Hematopoietic multipotent progenitor cell (in vitro differentiated cells): Measurements from ENCODE around the gene SDK1. TPM values are rescaled to one million over a fixed set of nuclear protein-coding genes. Genes with fewer than 3 reads are reported as not detected.

ENCODE experiments used
- DNase-seq, 3 donors: peaks; one replicate each; pipeline ENCODE4 v3.0.0-alpha.2; 2011 to 2015; ENCODE audit warnings: low read depth in 2 of 3, low spot score in 2 of 3
- total RNA-seq: library from RNA; depleted of rRNA; stranded (reverse); fragments of >200 nt; gene quantifications from one replicate; pipeline ENCODE4 v1.2.3, GENCODE V29; 2012

SDK1 gene
- total RNA-seq, 1 donor: 0.81 TPM

- no peak for DNase-seq
Measured at GRCh38 chr7:3282457-3282856, 18.6 kb upstream of the SDK1 start.

DNA sequence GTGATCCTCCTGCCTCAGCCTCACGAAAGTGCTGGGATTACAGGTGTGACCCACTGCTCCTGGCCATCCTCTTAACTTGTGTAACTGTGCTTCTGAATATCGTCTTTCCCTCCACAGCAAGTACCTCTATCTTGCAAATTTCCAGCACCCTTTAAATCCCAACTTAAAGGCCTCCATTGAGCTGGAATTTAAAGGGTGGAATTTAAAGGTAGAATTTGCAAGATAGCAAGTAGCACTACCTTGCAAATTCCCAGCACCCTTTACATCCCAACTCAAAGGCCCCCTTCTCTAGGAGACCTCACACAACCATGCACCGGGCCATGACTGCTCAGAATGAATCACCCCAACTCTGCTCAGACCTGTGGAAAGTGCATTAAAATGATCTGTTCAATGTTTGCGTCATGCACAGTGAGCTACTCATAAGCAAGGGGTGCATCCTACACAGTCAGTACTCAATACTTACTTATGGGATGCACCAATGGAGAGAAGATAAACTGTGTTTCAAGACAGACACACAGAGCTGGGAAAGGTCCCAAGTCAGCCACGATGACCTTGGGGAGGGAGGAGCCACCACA, 17.8 kb upstream of the SDK1 start:
- DNase-seq: no peak

DNA sequence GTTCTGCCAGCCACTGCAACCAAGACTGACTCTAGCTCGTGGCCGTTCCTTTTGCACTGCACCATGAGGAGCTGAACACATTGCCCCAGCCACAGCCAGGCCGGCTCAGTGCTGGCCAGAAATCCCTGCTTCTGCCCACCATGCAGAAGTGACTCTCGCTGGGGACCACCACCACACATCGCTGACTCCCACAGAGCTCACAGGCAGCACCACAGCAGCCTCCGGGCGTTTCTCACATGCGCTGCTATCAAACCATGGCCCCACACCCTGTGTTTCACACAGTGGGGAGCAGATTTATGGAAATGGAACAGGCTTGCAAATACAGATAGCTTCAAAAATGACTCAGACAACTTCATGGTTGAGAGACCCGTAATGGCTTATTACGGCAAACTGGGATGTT, 15.4 kb upstream of the SDK1 start:
- no peak for DNase-seq

DNA sequence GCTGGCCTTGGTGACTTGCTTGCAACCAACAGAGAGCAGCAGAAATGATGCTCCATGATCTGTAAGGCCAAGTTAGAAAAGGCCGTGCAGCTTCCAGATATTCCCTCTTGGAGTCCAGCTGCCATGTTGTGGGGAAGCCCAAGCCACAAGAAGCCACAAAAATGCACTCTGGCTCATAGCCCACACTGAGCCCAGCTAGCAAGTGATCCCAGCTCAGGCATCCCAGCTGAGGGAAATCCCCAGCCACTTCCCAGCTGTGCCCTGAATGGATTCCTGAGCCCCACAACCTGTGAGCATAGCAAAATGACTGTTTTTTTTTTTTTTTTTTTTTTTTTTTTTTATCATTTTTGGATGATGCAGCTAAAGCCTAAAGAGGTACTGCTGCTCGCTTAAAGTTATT, 11.1 kb upstream of the SDK1 start:
- no peak for DNase-seq

DNA sequence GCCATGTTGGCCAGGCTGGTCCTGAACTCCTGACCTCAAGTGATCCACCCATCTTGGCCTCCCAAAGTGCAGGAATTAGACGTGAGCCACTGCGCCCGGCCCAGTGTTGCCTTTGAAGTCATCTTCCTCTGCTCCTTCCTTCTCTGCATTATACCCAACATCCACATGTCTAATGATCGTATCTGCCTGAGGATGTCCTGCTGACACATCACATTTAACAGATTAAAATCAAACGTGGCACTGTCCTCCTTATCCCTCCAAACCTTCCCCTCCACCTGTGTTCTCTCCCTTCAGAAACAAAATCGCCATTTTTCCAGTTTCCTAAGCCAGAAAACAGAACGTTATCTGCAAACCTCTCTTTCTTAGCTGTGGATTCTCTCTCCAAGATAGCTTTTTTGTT, 8.4 kb upstream of the SDK1 start:
- DNase-seq: no peak

GRCh38 chr7:3294432-3295100, 6.5 kb upstream of the SDK1 start:
- DNase-seq: no peak

GRCh38 chr7:3297105-3297819, 3.8 kb upstream of the SDK1 start:
- no peak for DNase-seq

GRCh38 chr7:3300221-3300650, 816 bp upstream of the SDK1 start:
- DNase-seq: peak in 2 of 3 donors; percentile 8 to 22

- no peak for DNase-seq
Measured at GRCh38 chr7:3301449-3301731, 338 bp downstream of the SDK1 start.

DNA sequence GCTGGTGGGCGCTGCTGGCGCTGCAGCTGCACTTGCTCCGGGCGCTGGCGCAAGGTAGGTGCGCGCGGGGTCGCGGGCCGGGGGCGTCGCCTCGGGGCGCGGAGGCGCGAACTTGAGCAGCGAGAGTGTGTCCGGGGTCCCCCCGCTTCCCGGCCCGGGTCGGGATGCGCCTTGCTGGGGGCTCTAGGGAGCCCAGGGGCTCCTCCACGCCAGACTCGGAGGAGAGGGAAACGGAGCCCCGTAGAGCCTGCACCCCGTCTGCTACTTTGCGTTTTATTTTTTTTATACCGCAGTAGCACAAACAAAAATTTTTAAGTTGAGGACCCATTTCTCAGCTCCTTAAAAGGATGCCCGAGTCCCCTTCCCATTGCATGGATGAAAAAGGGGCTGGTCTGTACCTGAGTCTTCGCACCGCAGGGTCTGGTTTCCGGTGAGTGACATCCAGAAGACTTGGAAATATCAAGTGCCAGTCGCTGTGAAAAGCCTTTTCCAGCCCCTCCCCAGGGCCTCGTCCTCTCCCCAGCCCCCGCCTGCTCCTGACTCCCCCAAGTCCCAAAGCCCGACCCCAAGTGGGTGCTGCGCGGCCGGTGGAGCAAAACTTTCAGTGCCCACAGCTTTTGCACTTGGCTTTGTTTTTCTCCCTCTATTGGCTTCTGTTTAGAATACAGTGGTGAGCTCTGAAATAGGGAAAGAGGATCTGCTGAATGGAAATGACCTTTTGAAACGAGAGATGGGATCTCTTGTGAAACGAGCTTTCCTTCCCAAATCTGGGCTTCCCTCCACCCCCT, 973 bp downstream of the SDK1 start:
- peak in 2 of 3 donors; percentile 31 to 56 for DNase-seq

DNA sequence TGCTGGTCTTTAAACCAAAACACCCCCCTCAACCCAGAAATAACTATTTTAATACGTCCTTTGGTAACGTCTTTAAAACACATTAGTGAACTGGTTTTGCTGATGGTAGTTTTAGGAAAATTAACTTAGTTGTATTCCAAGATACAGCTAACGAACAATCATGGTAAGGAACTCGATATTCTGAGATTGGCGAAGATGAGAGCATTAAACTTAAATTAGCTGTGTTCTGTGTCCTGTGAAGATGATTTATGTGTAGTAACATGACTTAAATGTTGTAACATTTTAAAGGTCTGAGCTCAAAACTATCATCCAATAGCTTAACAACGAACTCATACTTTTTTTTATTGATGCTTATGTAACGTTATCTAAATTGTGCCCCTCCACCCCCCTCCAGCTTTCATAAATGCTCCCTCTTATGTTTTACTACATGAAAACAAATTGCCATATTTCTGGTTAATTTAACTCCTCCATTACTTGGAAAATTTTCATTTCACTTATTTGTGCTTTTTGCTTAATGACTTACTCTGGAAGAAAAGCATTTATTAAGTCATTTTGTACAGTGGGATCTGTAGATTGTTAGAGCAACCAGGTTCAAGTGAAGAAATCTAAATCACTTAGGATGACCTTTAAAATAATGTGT, 1.7 kb downstream of the SDK1 start:
- no peak for DNase-seq

DNA sequence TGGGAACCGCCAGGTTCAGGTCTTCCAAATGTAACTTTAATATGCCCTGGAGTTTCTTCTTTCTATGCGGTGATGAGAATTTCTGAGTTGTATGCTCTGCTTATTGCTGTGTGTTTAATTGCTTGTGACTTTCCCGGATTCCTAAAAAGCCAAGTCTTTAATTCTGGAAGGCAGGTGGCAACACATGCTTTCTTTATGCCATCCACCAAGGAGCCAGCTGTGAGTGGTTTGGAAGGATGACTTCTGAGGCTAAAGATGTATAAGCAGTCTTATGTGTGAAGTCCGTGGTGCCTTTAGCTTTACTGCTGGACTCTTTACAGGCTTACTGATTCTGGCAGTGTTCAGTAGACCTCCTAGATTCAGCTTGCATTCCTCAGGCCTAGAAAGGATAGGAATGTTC, 3.1 kb downstream of the SDK1 start:
- no peak for DNase-seq

DNA sequence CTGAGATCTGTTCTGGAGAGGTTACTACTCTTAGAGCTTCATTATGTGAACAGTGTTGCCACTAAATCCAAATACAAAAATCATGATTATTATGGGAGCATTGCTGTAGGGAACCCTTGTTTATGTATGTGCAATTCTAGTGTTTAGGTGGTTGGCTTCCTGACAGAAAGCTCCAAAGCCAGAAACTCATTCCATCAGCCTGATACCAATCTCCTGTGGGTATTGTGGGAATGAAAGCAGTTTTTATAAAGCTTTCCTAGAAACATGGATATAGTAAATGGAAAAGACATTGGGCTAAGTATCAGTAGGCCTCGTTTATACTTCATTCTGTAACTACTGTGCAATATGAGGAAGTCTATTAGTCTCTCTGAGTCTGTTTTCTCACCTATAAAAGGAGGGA, 6.4 kb downstream of the SDK1 start:
- no peak for DNase-seq

DNA sequence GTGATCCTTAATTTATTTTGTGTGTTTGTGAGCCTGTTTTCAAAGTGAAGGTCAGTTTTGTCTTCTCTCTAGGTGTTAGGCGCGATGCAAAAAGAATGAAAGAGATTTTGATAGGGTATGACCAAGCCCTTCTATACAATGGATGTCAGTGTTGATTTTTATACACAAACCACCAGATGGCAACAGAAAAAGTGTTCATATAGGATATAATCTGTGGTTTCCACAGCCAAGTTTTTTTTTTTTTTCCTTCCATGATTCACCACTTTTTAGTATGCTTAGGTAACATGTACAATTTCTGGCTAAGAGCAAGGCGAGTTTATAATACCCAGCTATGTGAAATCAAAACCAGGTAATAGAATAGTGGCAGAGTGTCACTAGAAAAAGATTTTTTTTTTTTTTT, 8.1 kb downstream of the SDK1 start:
- peak in 2 of 3 donors; percentile 24 to 63 for DNase-seq

- no peak for DNase-seq
Measured at GRCh38 chr7:3309956-3310355, 8.9 kb downstream of the SDK1 start.

DNA sequence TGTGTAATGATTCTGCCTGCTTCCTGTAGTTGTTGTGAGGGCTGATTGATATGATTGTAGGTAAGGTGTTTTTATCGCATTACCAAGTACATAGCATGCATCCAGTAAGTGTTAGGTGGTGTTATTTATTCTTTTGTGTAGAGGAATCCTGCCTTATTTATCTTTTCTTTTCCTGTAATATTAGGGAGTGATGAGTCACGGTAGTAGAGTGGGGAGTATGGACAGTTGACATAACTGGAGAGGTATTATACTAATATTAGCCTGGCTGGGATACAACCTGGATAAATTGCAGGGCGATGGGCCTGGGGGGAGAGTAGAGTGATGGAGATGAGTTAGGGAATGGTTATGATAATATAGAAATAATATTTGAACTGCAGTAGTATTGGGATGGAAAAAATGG, 9.8 kb downstream of the SDK1 start:
- DNase-seq: no peak

DNA sequence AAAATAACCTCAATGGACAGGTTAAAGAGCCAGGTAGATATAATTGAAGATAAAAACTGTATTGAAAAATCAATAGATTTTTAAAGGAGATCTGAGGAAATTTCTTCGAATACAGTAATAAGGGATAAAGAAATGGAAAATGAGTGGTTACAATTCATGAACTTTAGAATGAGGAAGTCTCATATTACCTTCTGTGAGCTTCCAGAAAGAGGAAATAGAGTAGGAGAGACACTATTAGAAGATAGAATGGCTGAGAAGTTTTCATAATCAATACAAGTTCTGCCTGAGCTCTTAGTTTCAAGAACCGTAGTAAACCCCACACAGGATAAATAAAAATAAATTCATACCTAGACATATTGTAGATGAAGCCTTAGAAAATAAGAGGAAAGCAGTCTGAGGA, 11.5 kb downstream of the SDK1 start:
- peak in 1 of 3 donors; percentile 9 for DNase-seq

GRCh38 chr7:3318874-3319273, 17.8 kb downstream of the SDK1 start:
- DNase-seq: no peak

GRCh38 chr7:3321206-3321605, 20.2 kb downstream of the SDK1 start:
- DNase-seq: no peak

DNA sequence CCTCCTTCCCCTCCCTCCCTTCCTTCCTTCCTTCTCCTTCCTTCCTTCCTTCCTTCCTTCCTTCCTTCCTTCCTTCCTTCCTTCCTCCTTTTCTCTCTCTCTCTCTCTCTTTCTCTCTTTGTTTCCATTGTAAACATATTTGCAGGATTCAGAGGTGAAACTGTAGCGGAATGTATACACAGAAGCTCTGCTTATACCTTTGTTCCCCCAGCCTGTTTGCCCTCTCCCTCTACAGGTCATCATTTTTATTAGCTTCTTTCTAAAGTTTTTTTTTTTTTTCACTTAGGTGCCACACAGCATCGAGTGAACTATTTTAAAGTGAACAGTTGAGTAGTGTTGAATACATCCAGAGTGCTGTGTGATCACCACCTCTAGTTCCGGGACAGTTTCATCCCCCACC, 20.7 kb downstream of the SDK1 start:
- no peak for DNase-seq

DNA sequence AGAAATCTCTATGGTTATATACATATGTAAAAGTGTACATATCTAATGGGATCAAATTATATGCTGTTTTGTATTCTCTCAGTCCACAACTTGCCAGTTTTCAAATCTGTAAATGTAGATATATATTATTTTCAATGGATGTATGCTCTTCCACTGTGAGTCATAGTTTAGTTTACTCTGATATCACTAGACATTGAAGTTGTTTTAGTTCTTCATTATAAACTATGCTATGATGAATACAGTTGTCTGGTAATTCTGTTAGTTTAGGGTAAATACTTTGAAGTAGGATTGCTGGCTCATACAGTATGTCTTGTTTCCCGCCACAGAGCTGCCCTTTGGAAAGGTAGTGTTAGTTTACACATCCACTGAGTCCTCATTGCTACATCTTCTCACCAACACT, 25.2 kb downstream of the SDK1 start:
- no peak for DNase-seq
